IPS-18c (cell line): ENCODE results near the gene LZTR1.

Source experiments
- H3K4me3 ChIP-seq: 2 replicates; pipeline ENCODE4 v1.7.0; 2013; ENCODE audit warnings: low read depth, mild to moderate bottlenecking, low read length, moderate library complexity; ENCODE audit not compliant: insufficient read depth
- H3K9me3 ChIP-seq: one replicate; pipeline ENCODE4 v1.6.1; 2013; ENCODE audit warnings: mild to moderate bottlenecking, low read length, moderate library complexity; ENCODE audit not compliant: control insufficient read depth, insufficient read depth

Gene LZTR1

GRCh38 chr22:20989323-20990138 lies 7.4 kb downstream of the LZTR1 start:
- Histone ChIP-seq H3K9me3 (no peaks in the 10 kb centered on the region), H3K4me3 (no peak overlapping the region)

DNA sequence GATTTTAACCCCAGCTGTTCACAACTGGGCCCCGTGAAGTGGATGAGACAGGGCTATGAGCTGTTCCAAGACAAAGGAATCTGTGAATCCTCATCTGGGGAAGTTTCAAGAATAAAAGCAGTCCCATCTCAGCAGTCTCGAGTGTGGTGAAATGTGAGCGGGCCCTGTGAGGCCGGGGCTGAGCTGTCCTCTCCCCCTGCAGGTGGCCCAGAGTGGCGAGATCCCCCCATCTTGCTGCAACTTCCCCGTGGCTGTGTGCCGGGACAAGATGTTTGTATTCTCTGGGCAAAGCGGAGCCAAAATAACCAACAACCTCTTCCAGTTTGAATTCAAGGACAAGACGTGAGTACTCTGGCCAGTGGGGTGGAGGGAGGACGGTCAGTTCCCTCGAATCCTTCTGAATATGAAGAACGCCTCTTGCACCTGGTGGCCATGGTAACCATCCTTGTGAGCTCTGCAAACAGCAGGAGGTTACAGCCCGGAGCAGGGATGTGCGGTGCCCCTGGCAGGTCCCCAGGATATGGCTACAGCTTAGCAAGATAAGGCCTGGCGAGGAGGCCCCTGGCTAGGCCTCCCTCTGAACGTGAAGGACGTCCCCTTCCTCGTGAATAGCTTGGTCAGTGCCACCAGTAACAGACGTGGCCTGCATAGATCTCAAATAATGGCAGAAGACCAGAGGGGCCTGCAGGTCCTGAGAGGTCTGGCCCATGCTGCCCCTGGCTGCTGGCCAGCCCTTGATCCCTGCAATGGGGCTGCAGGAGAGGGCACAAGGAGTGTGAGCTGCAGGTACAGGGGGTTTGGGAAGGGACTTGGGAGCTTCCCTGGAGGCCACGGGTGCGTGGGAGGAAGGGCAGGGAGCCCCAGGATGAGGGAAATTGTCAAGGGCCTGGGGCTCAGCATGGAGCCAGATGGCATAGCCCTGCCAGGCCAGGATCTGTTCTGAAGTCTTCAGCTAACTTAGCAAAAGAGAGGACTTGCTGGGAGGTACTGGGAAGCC lies 8.4 kb downstream of the LZTR1 start:
- Histone ChIP-seq H3K9me3 (no peaks in the 10 kb centered on the region), H3K4me3 (no peak overlapping the region)

DNA sequence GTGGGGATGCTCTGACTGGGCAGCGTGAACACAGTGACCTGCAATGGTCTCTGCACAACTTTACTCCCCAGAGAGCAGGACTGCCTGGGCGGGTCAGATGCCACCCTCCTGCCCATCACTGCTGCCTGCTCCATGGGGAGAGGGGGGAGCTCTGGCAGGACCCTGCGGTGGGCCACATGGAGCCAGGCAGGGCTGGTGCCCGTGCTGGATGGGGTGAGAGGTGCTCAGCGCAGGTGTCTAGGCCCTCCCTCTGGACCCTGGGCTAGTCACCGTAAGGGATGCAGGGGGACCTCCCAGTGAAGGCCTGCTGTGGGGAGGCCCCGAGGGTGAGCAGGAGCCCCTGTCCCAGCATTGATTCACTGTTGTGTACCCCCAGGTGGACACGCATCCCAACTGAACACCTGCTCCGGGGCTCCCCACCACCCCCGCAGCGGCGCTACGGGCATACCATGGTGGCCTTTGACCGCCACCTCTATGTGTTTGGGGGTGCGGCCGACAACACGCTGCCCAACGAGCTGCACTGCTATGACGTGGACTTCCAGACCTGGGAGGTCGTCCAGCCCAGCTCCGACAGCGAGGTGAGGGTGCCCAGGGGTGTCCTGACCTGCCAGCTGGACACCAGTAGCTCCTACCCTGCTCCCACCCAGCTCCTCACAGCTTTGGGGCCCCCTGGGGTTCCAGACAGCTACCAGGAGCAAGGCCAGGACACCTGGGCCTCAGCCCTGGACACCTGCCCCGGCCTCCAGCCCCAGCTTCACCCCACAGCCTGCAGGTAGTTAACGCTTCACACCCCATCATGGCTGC lies 9.4 kb downstream of the LZTR1 start:
- H3K9me3 ChIP-seq: no peaks in the 10 kb centered on the region
- no peak overlapping the region for H3K4me3 ChIP-seq

- Histone ChIP-seq H3K9me3 (no peaks in the 10 kb centered on the region), H3K4me3 (no peak overlapping the region)
These were observed 10.0 kb downstream of the LZTR1 start for GRCh38 chr22:20992056-20992442.

DNA sequence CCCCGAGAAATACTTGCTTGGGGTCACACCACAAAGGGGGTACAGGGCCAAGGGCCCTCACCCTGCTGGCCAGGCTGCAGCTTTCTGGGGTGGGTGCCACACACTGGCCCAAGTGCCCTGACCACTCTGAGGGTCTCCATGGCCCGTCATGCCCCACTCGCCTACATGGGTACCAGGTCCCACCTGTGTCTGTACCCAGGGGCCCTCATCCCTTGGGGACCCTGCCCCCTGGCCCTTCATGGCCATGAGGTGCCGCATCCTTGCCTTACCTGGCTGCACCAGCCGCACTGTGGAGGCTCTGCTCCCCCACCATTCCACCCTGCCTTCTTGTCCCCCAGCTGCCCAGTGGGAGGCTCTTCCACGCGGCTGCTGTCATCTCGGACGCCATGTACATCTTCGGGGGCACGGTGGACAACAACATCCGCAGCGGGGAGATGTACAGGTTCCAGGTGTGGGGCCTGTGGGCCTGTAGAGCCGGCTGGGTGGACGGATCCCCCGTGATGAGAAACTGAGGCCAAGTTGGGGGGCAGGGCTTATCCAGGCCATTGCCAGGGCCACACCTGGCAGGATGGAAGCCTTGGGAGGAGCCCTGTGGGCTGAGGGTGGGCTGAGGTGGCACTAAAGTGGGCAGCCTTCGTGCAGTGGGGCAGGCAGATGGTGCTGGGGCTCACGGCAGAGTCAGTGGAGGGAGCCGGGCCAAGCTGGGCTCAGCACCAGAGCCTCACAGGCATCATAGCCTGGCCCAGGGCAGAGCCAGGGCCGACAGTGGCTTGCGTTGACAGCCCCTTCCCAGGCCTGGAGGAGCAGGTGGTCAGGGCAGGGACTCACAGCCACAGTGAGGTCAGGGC lies 10.6 kb downstream of the LZTR1 start:
- H3K9me3 ChIP-seq: no peaks in the 10 kb centered on the region
- no peak overlapping the region for H3K4me3 ChIP-seq

DNA sequence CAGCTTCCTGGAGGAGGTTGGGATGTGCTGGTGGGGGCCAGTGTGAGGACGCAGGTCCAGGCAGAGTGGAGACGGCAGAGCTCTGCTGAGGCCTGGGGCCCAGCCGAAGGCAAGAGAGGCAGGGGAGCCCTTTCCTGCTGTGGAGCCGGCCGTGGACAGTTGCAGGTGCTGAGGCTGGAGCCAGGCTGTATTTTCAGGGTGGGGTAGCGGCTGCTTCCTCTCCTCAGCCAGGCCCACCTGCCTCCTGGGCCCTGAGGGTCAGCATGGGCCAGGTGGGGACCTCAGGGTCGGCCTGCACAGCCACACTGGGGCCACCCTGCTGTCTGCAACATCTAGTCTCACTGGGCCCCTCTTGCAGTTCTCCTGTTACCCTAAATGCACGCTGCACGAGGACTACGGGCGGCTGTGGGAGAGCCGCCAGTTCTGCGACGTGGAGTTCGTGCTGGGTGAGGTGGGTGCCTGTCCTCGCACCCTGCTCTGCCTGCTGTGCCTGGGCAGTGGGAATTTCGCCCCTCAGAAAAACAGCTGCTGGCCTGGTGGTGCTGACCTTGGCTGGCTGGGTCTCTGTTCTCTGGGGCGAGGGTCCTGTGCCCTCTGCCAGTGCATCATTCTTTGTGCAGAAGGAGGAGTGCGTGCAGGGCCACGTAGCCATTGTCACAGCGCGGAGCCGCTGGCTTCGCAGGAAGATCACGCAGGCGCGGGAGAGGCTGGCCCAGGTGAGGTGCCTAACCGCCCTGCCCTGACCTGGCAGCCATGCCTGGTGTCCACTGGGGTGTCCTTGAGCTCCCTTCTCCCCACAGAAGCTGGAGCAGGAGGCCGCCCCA lies 11.4 kb downstream of the LZTR1 start:
- Histone ChIP-seq H3K9me3 (no peaks in the 10 kb centered on the region), H3K4me3 (no peak overlapping the region)

GRCh38 chr22:20994128-20994901 lies 12.2 kb downstream of the LZTR1 start:
- H3K4me3 ChIP-seq: no peak overlapping the region
- H3K9me3 ChIP-seq: no peaks in the 10 kb centered on the region

DNA sequence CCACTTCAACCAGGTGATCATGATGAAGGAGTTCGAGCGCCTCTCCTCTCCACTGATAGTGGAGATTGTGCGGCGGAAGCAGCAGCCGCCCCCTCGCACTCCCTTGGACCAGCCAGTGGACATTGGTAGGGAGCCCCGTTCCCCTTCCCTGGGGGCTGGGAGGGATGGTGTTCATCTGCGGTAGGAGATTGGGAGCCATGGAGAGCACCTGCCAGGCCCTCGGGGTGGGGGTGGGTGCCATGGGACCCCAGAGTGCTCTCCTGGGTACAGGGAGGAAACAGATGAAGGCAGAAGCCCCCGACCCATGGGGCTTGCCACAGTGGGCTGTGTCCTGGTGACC lies 12.8 kb downstream of the LZTR1 start:
- H3K4me3 ChIP-seq: no peak overlapping the region
- no peaks in the 10 kb centered on the region for H3K9me3 ChIP-seq

GRCh38 chr22:20995329-20996030 lies 13.4 kb downstream of the LZTR1 start:
- no peaks in the 10 kb centered on the region for H3K9me3 ChIP-seq
- H3K4me3 ChIP-seq: no peak overlapping the region

DNA sequence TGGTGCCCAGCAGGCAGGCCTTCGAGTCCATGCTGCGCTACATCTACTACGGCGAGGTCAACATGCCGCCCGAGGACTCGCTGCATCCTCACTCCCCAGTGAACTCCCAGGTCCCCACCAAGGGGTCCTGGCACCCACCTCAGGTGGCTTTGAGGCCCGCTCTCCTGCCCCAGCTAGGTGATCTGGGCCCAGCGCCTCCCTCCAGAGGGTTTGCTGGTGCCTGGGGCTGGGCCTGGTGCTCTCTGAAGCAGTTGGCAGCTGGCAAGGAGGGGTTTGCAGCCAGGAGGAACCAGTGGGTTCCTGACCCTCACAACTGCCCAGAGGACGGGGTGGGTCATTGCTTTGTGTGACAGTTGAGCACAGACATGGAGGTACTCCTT lies 13.9 kb downstream of the LZTR1 start:
- Histone ChIP-seq H3K9me3 (no peaks in the 10 kb centered on the region), H3K4me3 (no peak overlapping the region)

GRCh38 chr22:20996598-20997535 lies 14.8 kb downstream of the LZTR1 start:
- Histone ChIP-seq H3K4me3 (no peak overlapping the region), H3K9me3 (no peaks in the 10 kb centered on the region)

DNA sequence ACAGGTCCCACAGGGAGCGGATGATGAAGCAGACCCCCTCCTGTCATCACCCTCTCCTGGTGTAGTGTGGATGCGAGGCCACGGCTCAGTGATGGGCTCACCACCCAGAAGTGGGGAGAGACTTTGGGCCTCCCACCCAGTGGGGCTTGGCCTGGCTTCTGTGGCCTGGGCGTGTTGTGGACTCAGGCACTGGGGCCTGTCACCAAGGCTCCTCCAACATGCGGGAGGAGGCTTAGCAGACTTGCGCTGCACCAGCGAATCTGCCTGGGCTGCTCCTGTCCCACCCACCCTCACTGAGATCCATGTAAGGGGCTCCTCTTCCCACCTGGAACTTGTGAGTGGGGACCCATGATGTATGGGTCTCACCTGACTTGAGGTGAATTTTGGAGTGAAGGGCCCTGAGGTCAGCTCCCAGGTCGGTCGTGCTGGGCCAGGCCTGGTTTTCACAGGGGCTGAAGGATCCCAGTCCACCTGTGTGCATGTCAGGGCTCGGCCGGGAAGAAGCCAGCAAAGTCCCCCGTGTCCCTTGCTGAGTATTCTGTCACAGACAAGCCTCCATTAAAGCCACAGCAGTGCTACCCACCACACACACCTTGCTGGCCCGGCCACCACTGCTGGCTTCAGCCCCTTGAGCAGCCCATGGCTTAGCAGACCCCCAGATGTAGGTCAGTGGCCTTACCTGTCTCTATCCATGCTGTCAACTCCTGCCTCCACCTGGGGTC lies 15.6 kb downstream of the LZTR1 start:
- H3K4me3 ChIP-seq: no peak overlapping the region
- H3K9me3 ChIP-seq: no peaks in the 10 kb centered on the region
